22Rv1 (cell line): ENCODE measurements around the gene CTR9.

Source experiments
- CTCF ChIP-seq: fragments of 450-650 bp; IDR thresholded peaks from 2 replicates; pipeline ENCODE4 v1.5.1; 2017; ENCODE audit warnings: mild to moderate bottlenecking
- ZFX ChIP-seq: fragments of 450-650 bp; IDR thresholded peaks from 2 replicates; pipeline ENCODE4 v1.6.1; 2017; ENCODE audit warnings: antibody characterized with exemption, borderline replicate concordance

GRCh38 chr11:10730151-10730550 lies 20.9 kb upstream of the CTR9 start:
- TF ChIP-seq CTCF = no peak
- TF ChIP-seq ZFX = no peak
